GM23338 (cell line): ENCODE results near the gene GNAT3. TPM values are rescaled to one million over a fixed set of nuclear protein-coding genes. Genes with fewer than 3 reads are reported as not detected.

Experiments
- ATAC-seq: fragments of 200-7000 bp; cut with Tn5 transposase; 3 replicates; pipeline ENCODE4 v1.9.1; 2020
- DNase-seq: peaks from one replicate; pipeline ENCODE4 v3.0.0-alpha.2; 2015; ENCODE audit warnings: low spot score
- H2AFZ ChIP-seq: fragments of 200-600 bp; sonication (generic); 2 replicates; pipeline ENCODE4 v1.8.0; 2016; ENCODE audit warnings: antibody characterized with exemption, mild to moderate bottlenecking, moderate library complexity
- H3F3A ChIP-seq: fragments of 200-600 bp; sonication (generic); replicated peaks from 2 replicates; pipeline ENCODE4 v1.8.0; 2017; ENCODE audit warnings: antibody characterized with exemption, mixed run types, low read depth
- H3K27ac ChIP-seq: fragments of 200-600 bp; sonication (generic); 2 replicates; pipeline ENCODE4 v1.6.1; 2016; ENCODE audit warnings: low read depth
- H3K27me3 ChIP-seq: fragments of 200-600 bp; sonication (generic); 2 replicates; pipeline ENCODE4 v1.8.0; 2016; ENCODE audit warnings: mild to moderate bottlenecking, mixed run types, moderate library complexity; ENCODE audit not compliant: insufficient read depth
- H3K36me3 ChIP-seq: fragments of 200-600 bp; sonication (generic); 2 replicates; pipeline ENCODE4 v1.8.0; 2016; ENCODE audit warnings: mild to moderate bottlenecking; ENCODE audit not compliant: insufficient read depth
- H3K4me1 ChIP-seq: fragments of 200-600 bp; sonication (generic); 2 replicates; pipeline ENCODE4 v1.8.0; 2016; ENCODE audit warnings: mild to moderate bottlenecking, moderate library complexity; ENCODE audit not compliant: insufficient read depth
- H3K4me2 ChIP-seq: fragments of 200-600 bp; sonication (generic); 2 replicates; pipeline ENCODE4 v1.7.1; 2017; ENCODE audit warnings: mixed run types
- H3K4me3 ChIP-seq: fragments of 200-600 bp; sonication (generic); 2 replicates; pipeline ENCODE4 v1.6.1; 2016; ENCODE audit warnings: mixed run types
- H3K79me2 ChIP-seq: fragments of 200-600 bp; sonication (generic); replicated peaks from 2 replicates; pipeline ENCODE4 v1.8.0; 2017; ENCODE audit warnings: mild to moderate bottlenecking; ENCODE audit not compliant: insufficient read depth
- H3K9me2 ChIP-seq: fragments of 200-600 bp; sonication (generic); 2 replicates; pipeline ENCODE4 v1.8.0; 2017; ENCODE audit not compliant: insufficient read depth
- H4K20me1 ChIP-seq: fragments of 200-600 bp; sonication (generic); replicated peaks from 2 replicates; pipeline ENCODE4 v1.8.0; 2017; ENCODE audit warnings: mild to moderate bottlenecking; ENCODE audit not compliant: insufficient read depth
- H3K27ac Mint-ChIP-seq: 2 replicates; pipeline ENCODE4 v1.8.0; 2020; ENCODE audit warnings: inconsistent platforms, mild to moderate bottlenecking, moderate library complexity, mixed read lengths
- H3K27me3 Mint-ChIP-seq: 3 replicates; pipeline ENCODE4 v1.8.0; 2022; ENCODE audit warnings: low read depth, mild to moderate bottlenecking, moderate library complexity, mixed read lengths, inconsistent platforms; ENCODE audit not compliant: insufficient read depth, poor library complexity
- H3K36me3 Mint-ChIP-seq: 3 replicates; pipeline ENCODE4 v1.8.0; 2021; ENCODE audit warnings: low read depth, mild to moderate bottlenecking, inconsistent platforms, moderate library complexity, mixed read lengths
- H3K4me1 Mint-ChIP-seq: 3 replicates; pipeline ENCODE4 v1.8.0; 2020; ENCODE audit warnings: mild to moderate bottlenecking, inconsistent platforms, mixed read lengths
- H3K4me3 Mint-ChIP-seq: 3 replicates; pipeline ENCODE4 v1.8.0; 2021; ENCODE audit warnings: moderate library complexity, mild to moderate bottlenecking, inconsistent platforms, mixed read lengths
- H3K9me3 Mint-ChIP-seq: 3 replicates; pipeline ENCODE4 v1.8.0; 2020; ENCODE audit warnings: moderate library complexity, mild to moderate bottlenecking, inconsistent platforms, mixed read lengths
- NANOG ChIP-seq: IDR thresholded peaks from 2 replicates; pipeline ENCODE4 v1.6.1; 2016; ENCODE audit warnings: antibody characterized with exemption, borderline replicate concordance
- STAT1 ChIP-seq: IDR thresholded peaks from one replicate; pipeline ENCODE4 v1.6.1; 2016; ENCODE audit warnings: antibody characterized with exemption; ENCODE audit not compliant: unreplicated experiment
- ZNF114 ChIP-seq: fragments of 250-450 bp; sonication (Bioruptor Pico); IDR thresholded peaks from 2 replicates; pipeline ENCODE4 v1.5.0; 2020; ENCODE audit warnings: mild to moderate bottlenecking, moderate library complexity
- polyA plus RNA-seq: library from polyadenylated mRNA; unstranded; fragments of >200 nt; fragmentation: Nextera tagmentation; extraction: Ambion mirVana; gene quantifications from 2 replicates; pipeline ENCODE4 v1.2.1, GENCODE V29; 2016
- total RNA-seq: library from RNA; depleted of rRNA; stranded (reverse); fragments of >200 nt; shearing (Covaris generic); gene quantifications from 2 replicates; pipeline ENCODE4 v1.2.3, GENCODE V29; 2014
- TF ChIP-seq, protein P1 (sequence below): fragments of 250-450 bp; sonication (Bioruptor Pico); IDR thresholded peaks from 2 replicates; pipeline ENCODE4 v1.5.0; 2020; ENCODE audit warnings: mild to moderate bottlenecking, moderate library complexity
- TF ChIP-seq, protein P2 (sequence below): IDR thresholded peaks from 2 replicates; pipeline ENCODE4 v1.6.1; 2016; ENCODE audit warnings: antibody characterized with exemption

GNAT3 gene
- total and polyA plus RNA-seq, 2 experiments from 2014 or later: not detected

DNA sequence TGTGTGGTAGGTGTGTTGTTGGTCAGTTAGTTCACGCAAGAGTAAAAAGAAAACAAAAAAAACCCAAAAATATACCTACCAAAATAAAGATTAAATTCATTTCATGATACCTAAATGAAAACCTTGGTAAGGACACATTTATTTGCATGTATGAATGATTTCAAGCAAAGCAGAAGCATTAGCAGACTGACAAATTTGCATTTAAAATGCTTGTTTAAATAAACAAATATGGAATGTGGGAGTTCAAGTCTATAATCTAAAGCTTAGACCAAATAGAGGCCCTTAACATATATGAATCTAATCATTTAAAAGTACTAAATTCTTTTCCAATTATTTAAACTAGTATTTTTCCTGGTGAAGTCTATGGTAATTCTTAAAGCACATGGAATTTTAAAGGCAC is 35.8 kb downstream of the GNAT3 start (continued):
- TF ChIP-seq, protein P1, sequence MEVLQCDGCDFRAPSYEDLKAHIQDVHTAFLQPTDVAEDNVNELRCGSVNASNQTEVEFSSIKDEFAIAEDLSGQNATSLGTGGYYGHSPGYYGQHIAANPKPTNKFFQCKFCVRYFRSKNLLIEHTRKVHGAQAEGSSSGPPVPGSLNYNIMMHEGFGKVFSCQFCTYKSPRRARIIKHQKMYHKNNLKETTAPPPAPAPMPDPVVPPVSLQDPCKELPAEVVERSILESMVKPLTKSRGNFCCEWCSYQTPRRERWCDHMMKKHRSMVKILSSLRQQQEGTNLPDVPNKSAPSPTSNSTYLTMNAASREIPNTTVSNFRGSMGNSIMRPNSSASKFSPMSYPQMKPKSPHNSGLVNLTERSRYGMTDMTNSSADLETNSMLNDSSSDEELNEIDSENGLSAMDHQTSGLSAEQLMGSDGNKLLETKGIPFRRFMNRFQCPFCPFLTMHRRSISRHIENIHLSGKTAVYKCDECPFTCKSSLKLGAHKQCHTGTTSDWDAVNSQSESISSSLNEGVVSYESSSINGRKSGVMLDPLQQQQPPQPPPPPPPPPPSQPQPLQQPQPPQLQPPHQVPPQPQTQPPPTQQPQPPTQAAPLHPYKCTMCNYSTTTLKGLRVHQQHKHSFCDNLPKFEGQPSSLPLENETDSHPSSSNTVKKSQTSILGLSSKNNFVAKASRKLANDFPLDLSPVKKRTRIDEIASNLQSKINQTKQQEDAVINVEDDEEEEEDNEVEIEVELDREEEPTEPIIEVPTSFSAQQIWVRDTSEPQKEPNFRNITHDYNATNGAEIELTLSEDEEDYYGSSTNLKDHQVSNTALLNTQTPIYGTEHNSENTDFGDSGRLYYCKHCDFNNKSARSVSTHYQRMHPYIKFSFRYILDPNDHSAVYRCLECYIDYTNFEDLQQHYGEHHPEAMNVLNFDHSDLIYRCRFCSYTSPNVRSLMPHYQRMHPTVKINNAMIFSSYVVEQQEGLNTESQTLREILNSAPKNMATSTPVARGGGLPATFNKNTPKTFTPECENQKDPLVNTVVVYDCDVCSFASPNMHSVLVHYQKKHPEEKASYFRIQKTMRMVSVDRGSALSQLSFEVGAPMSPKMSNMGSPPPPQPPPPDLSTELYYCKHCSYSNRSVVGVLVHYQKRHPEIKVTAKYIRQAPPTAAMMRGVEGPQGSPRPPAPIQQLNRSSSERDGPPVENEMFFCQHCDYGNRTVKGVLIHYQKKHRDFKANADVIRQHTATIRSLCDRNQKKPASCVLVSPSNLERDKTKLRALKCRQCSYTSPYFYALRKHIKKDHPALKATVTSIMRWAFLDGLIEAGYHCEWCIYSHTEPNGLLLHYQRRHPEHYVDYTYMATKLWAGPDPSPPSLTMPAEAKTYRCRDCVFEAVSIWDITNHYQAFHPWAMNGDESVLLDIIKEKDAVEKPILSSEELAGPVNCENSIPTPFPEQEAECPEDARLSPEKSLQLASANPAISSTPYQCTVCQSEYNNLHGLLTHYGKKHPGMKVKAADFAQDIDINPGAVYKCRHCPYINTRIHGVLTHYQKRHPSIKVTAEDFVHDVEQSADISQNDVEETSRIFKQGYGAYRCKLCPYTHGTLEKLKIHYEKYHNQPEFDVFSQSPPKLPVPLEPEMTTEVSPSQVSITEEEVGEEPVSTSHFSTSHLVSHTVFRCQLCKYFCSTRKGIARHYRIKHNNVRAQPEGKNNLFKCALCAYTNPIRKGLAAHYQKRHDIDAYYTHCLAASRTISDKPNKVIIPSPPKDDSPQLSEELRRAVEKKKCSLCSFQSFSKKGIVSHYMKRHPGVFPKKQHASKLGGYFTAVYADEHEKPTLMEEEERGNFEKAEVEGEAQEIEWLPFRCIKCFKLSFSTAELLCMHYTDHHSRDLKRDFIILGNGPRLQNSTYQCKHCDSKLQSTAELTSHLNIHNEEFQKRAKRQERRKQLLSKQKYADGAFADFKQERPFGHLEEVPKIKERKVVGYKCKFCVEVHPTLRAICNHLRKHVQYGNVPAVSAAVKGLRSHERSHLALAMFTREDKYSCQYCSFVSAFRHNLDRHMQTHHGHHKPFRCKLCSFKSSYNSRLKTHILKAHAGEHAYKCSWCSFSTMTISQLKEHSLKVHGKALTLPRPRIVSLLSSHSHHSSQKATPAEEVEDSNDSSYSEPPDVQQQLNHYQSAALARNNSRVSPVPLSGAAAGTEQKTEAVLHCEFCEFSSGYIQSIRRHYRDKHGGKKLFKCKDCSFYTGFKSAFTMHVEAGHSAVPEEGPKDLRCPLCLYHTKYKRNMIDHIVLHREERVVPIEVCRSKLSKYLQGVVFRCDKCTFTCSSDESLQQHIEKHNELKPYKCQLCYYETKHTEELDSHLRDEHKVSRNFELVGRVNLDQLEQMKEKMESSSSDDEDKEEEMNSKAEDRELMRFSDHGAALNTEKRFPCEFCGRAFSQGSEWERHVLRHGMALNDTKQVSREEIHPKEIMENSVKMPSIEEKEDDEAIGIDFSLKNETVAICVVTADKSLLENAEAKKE: no peak
- TF ChIP-seq NANOG (no peak), STAT1 (no peak)

- H4K20me1 ChIP-seq: no peaks in the 10 kb centered on the region
- no peak overlapping the region for H2AFZ ChIP-seq
- Mint-ChIP-seq H3K36me3 (peaks cover 5% of the 10 kb centered on the region; the same call in 2 of the 3 replicates), H3K27ac (no peak overlapping the region; the same call in 1 of the 2 replicates), H3K9me3 (no peaks in the 10 kb centered on the region; the same call in 2 of the 3 replicates), H3K4me1 (peaks cover 25% of the 10 kb centered on the region), H3K27me3 (no peaks in the 10 kb centered on the region), H3K4me3 (no peak overlapping the region)
- H3K9me2 ChIP-seq: no peaks in the 10 kb centered on the region
- H3K27ac ChIP-seq: no peak overlapping the region
- TF ChIP-seq, protein P2, sequence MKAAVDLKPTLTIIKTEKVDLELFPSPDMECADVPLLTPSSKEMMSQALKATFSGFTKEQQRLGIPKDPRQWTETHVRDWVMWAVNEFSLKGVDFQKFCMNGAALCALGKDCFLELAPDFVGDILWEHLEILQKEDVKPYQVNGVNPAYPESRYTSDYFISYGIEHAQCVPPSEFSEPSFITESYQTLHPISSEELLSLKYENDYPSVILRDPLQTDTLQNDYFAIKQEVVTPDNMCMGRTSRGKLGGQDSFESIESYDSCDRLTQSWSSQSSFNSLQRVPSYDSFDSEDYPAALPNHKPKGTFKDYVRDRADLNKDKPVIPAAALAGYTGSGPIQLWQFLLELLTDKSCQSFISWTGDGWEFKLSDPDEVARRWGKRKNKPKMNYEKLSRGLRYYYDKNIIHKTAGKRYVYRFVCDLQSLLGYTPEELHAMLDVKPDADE: no peak
- TF ChIP-seq ZNF114 (CRISPR knock-in tag): no peak
- H3K4me2 ChIP-seq: no peak overlapping the region
- H3K4me3 ChIP-seq: no peak overlapping the region
- no peaks in the 10 kb centered on the region for H3K36me3 ChIP-seq
- DNase-seq (no peak), ATAC-seq (no peak)
- H3K4me1 ChIP-seq: peaks cover 16% of the 10 kb centered on the region
- H3K27me3 ChIP-seq: no peaks in the 10 kb centered on the region
- H3K79me2 ChIP-seq: no peaks in the 10 kb centered on the region
- H3F3A ChIP-seq: no peaks in the 10 kb centered on the region
Measured at GRCh38 chr7:80475383-80475782, 36.5 kb downstream of the GNAT3 start.
